Activated B cell treated with CpG ODN at 0.5 μM for 24 hours (primary cell): ENCODE results near the gene ROR2. TPM values are rescaled to one million over a fixed set of nuclear protein-coding genes. Genes with fewer than 3 reads are reported as not detected.

Experiments used
- ATAC-seq: fragments of 200-7000 bp; cut with Tn5 transposase; one replicate; pipeline ENCODE4 v1.10.0; 2021; ENCODE audit warnings: low read depth, mild to moderate bottlenecking, moderate library complexity
- CTCF ChIA-PET: fragments of 350-600 bp; sonication (Branson Sonifier 250); formaldehyde crosslinking; loops from one replicate; lab custom pipeline; 2021; ENCODE audit warnings: antibody characterized with exemption; lab: Charles Lee
- POLR2A ChIA-PET: fragments of 350-600 bp; sonication (Branson Sonifier 250); formaldehyde crosslinking; loops from one replicate; lab custom pipeline; 2021; ENCODE audit warnings: antibody characterized with exemption; lab: Charles Lee
- DNase-seq: peaks from one replicate; pipeline ENCODE4 v3.0.0; 2022
- H3K27ac Mint-ChIP-seq: one replicate; pipeline ENCODE4 v1.8.0; 2020; ENCODE audit warnings: mixed read lengths
- H3K27me3 Mint-ChIP-seq: one replicate; pipeline ENCODE4 v1.8.0; 2021; ENCODE audit warnings: mixed read lengths
- H3K36me3 Mint-ChIP-seq: one replicate; pipeline ENCODE4 v1.8.0; 2021; ENCODE audit warnings: low read depth, mixed read lengths
- H3K4me1 Mint-ChIP-seq: one replicate; pipeline ENCODE4 v1.8.0; 2021; ENCODE audit warnings: mixed read lengths
- H3K4me3 Mint-ChIP-seq: one replicate; pipeline ENCODE4 v1.8.0; 2020; ENCODE audit warnings: mild to moderate bottlenecking, mixed read lengths
- H3K9me3 Mint-ChIP-seq: one replicate; pipeline ENCODE4 v1.8.0; 2020; ENCODE audit warnings: mixed read lengths
- CTCF ChIP-seq: fragments of 200-600 bp; IDR thresholded peaks from one replicate; pipeline ENCODE4 v1.8.0; 2022; ENCODE audit warnings: antibody characterized with exemption, mild to moderate bottlenecking
- intact Hi-C: fragments of 100-400 bp; cut with micrococcal nuclease; formaldehyde crosslinking; loops from one replicate; pipeline ENCODE4 v1.15.1; 2024
- total RNA-seq: library from RNA; stranded (reverse); gene quantifications from 2 replicates; pipeline ENCODE4 v1.2.3, GENCODE V29; 2022

Gene ROR2
- total RNA-seq, 1 donor from 2014 or later: not detected

GRCh38 chr9:91603932-91604331, 346.1 kb downstream of the ROR2 start:
- Mint-ChIP-seq H3K9me3 (no peaks in the 10 kb centered on the region), H3K36me3 (no peaks in the 10 kb centered on the region), H3K27ac (no peak overlapping the region), H3K27me3 (peaks cover 36% of the 10 kb centered on the region), H3K4me3 (no peak overlapping the region), H3K4me1 (no peaks in the 10 kb centered on the region)
- DNase-seq: no peak
- ATAC-seq: no peak
- TF ChIP-seq CTCF: no peak
- intact Hi-C loops: no loop called here
- ChIA-PET POLR2A (no interaction called here), CTCF (no interaction called here)

GRCh38 chr9:91599564-91599963, 350.5 kb downstream of the ROR2 start:
- no peak for DNase-seq
- ChIA-PET POLR2A (no interaction called here), CTCF (no interaction called here)
- no peak for ATAC-seq
- no peak overlapping the region for H3K27ac Mint-ChIP-seq
- H3K27me3 Mint-ChIP-seq: peaks cover 30% of the 10 kb centered on the region
- no peaks in the 10 kb centered on the region for H3K4me1 Mint-ChIP-seq
- no peaks in the 10 kb centered on the region for H3K36me3 Mint-ChIP-seq
- intact Hi-C loops: no loop called here
- no peak overlapping the region for H3K4me3 Mint-ChIP-seq
- TF ChIP-seq CTCF: no peak
- H3K9me3 Mint-ChIP-seq: no peaks in the 10 kb centered on the region

- no peak overlapping the region for H3K4me3 Mint-ChIP-seq
- ATAC-seq (no peak), DNase-seq (no peak)
- no peaks in the 10 kb centered on the region for H3K4me1 Mint-ChIP-seq
- ChIA-PET CTCF (no interaction called here), POLR2A (no interaction called here)
- no peak overlapping the region for H3K27ac Mint-ChIP-seq
- intact Hi-C loops: no loop called here
- no peaks in the 10 kb centered on the region for H3K36me3 Mint-ChIP-seq
- H3K27me3 Mint-ChIP-seq: peaks cover 3% of the 10 kb centered on the region
- no peaks in the 10 kb centered on the region for H3K9me3 Mint-ChIP-seq
- no peak for TF ChIP-seq CTCF
Observed at GRCh38 chr9:91591627-91592026, 358.4 kb downstream of the ROR2 start.

- no peak for TF ChIP-seq CTCF
- no peaks in the 10 kb centered on the region for H3K4me1 Mint-ChIP-seq
- no peak overlapping the region for H3K27ac Mint-ChIP-seq
- DNase-seq (no peak), ATAC-seq (no peak)
- H3K27me3 Mint-ChIP-seq: peaks cover 5% of the 10 kb centered on the region
- intact Hi-C loops: no loop called here
- no peaks in the 10 kb centered on the region for H3K36me3 Mint-ChIP-seq
- H3K4me3 Mint-ChIP-seq: no peak overlapping the region
- no peaks in the 10 kb centered on the region for H3K9me3 Mint-ChIP-seq
- POLR2A ChIA-PET: no interaction called here
- CTCF ChIA-PET: no interaction called here
Observed at GRCh38 chr9:91589101-91589553, 360.9 kb downstream of the ROR2 start.

- H3K4me1 Mint-ChIP-seq: no peaks in the 10 kb centered on the region
- ATAC-seq (no peak), DNase-seq (no peak)
- no peak for TF ChIP-seq CTCF
- no peak overlapping the region for H3K4me3 Mint-ChIP-seq
- H3K9me3 Mint-ChIP-seq: no peaks in the 10 kb centered on the region
- no peak overlapping the region for H3K27ac Mint-ChIP-seq
- no peaks in the 10 kb centered on the region for H3K36me3 Mint-ChIP-seq
- ChIA-PET POLR2A (no interaction called here), CTCF (no interaction called here)
- intact Hi-C loops: no loop called here
- peaks cover 10% of the 10 kb centered on the region for H3K27me3 Mint-ChIP-seq
Observed at GRCh38 chr9:91586282-91586681, 363.7 kb downstream of the ROR2 start.
